ENCODE data around the gene ACOX1.

DNA sequence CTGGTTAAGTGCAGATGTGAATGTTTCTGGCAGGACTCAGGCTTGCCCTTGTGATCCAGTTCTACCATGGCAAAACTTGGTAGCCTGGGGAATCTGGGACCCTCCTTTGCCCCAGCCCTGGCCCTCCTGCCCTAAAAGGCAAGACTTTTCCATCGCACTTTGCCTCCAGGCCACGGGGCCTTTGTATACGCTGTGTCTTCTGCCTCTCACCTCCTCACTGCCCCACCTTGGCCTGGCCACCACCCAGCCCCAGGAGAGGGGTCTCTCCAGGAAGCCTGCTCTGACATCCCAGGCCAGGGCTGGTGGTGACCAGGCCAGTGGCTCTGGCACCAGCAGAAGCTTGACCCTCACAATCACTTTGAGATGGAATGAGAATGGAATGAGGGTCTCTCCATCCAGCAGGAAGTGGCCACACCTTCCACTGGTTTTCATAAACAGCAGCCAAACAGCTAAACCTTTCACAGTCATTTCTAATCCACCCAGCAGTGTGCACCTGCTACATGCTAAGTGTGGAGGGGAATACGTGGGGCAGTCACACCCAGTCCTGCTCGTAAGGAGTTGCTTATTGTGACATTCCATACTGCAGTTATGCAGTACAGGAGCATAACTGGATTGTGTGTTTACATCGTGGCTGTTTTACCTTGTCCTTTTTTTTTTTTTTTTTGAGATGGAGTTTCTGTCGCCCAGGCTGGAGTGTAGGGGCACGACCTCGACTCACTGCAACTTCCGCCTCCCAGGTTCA lies 72.7 kb downstream of the ACOX1 start:
- TF ChIP-seq, protein P1, sequence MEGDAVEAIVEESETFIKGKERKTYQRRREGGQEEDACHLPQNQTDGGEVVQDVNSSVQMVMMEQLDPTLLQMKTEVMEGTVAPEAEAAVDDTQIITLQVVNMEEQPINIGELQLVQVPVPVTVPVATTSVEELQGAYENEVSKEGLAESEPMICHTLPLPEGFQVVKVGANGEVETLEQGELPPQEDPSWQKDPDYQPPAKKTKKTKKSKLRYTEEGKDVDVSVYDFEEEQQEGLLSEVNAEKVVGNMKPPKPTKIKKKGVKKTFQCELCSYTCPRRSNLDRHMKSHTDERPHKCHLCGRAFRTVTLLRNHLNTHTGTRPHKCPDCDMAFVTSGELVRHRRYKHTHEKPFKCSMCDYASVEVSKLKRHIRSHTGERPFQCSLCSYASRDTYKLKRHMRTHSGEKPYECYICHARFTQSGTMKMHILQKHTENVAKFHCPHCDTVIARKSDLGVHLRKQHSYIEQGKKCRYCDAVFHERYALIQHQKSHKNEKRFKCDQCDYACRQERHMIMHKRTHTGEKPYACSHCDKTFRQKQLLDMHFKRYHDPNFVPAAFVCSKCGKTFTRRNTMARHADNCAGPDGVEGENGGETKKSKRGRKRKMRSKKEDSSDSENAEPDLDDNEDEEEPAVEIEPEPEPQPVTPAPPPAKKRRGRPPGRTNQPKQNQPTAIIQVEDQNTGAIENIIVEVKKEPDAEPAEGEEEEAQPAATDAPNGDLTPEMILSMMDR (IDR thresholded peaks at IDR 0.05), result no peak
- no peak for TF ChIP-seq POLR2A (IDR thresholded peaks at IDR 0.05)
- no peak for TF ChIP-seq EP300 (IDR thresholded peaks at IDR 0.05)

Data from stomach (tissue), 4 donors.